AG08395 (cell line): ENCODE measurements around the gene FAM83E.

ENCODE experiments used
- DNase-seq: peaks from one replicate; pipeline ENCODE4 v3.0.0; 2012; ENCODE audit warnings: mixed read lengths, low spot score

Gene FAM83E

GRCh38 chr19:48628486-48629296 lies 13.8 kb upstream of the FAM83E start:
- no peak for DNase-seq

GRCh38 chr19:48627865-48628314 lies 13.0 kb upstream of the FAM83E start:
- no peak for DNase-seq

GRCh38 chr19:48627201-48627864 lies 12.5 kb upstream of the FAM83E start:
- no peak for DNase-seq

- no peak for DNase-seq
Measured at GRCh38 chr19:48625891-48626327, 11.0 kb upstream of the FAM83E start.

- DNase-seq = no peak
Measured at GRCh38 chr19:48624791-48625723, 10.2 kb upstream of the FAM83E start.

GRCh38 chr19:48624067-48624594 lies 9.3 kb upstream of the FAM83E start:
- peak; percentile 96 for DNase-seq

- no peak for DNase-seq
Measured at GRCh38 chr19:48623556-48624066, 8.7 kb upstream of the FAM83E start.

GRCh38 chr19:48619692-48620585 lies 5.1 kb upstream of the FAM83E start:
- no peak for DNase-seq

- peak; percentile 98 for DNase-seq
Measured at GRCh38 chr19:48618916-48619691, 4.2 kb upstream of the FAM83E start, which contains the start of the genes RPL18 and SPHK2. Gene RPL18 (minus strand): TSS chr19:48619178. CDS start chr19:48619143, 35 bp downstream. Gene SPHK2 (plus strand): TSS chr19:48619506. CDS start chr19:48620515, 1,009 bp downstream.

- DNase-seq = no peak
Measured at GRCh38 chr19:48618278-48618915, 3.5 kb upstream of the FAM83E start.

- no peak for DNase-seq
Measured at GRCh38 chr19:48617146-48617937, 2.5 kb upstream of the FAM83E start.

- no peak for DNase-seq
Measured at GRCh38 chr19:48616491-48617056, 1.7 kb upstream of the FAM83E start.

- DNase-seq = no peak
Measured at GRCh38 chr19:48616041-48616436, 1.2 kb upstream of the FAM83E start.

GRCh38 chr19:48615231-48616040 lies 560 bp upstream of the FAM83E start:
- no peak for DNase-seq

- DNase-seq = no peak
Measured at GRCh38 chr19:48613852-48614435, 932 bp downstream of the FAM83E start.

GRCh38 chr19:48613024-48613851 lies 1.6 kb downstream of the FAM83E start:
- no peak for DNase-seq
